Loucy (cell line): ENCODE results near the gene SV2B.

Experiments
- H2AFZ ChIP-seq: fragments of 200-600 bp; sonication (generic); 2 replicates; pipeline ENCODE4 v1.6.0; 2016; ENCODE audit warnings: antibody characterized with exemption, mild to moderate bottlenecking, low read length, moderate library complexity
- H3F3A ChIP-seq: fragments of 200-600 bp; 2 replicates; pipeline ENCODE4 v1.6.0; 2016; ENCODE audit warnings: antibody characterized with exemption, low read depth, mild to moderate bottlenecking
- H3K27me3 ChIP-seq: fragments of 200-600 bp; sonication (generic); 2 replicates; pipeline ENCODE4 v1.6.1; 2014; ENCODE audit warnings: low read length, mild to moderate bottlenecking; ENCODE audit not compliant: insufficient read depth, poor library complexity, severe bottlenecking
- H3K36me3 ChIP-seq: fragments of 200-600 bp; sonication (generic); 2 replicates; pipeline ENCODE4 v1.6.1; 2016; ENCODE audit warnings: low read length; ENCODE audit not compliant: insufficient read depth
- H3K4me1 ChIP-seq: fragments of 200-600 bp; sonication (generic); 2 replicates; pipeline ENCODE4 v1.5.1; 2014; ENCODE audit warnings: low read length, mild to moderate bottlenecking; ENCODE audit not compliant: insufficient read depth, poor library complexity, severe bottlenecking
- H3K4me2 ChIP-seq: fragments of 200-600 bp; sonication (generic); 2 replicates; pipeline ENCODE4 v1.6.0; 2014; ENCODE audit warnings: antibody characterized with exemption, low read length, low read depth, mild to moderate bottlenecking; ENCODE audit not compliant: poor library complexity, severe bottlenecking
- H3K4me3 ChIP-seq: fragments of 200-600 bp; sonication (generic); 2 replicates; pipeline ENCODE4 v1.5.1; 2014; ENCODE audit warnings: low read length, mild to moderate bottlenecking, mixed read lengths; ENCODE audit not compliant: poor library complexity, severe bottlenecking
- H3K79me2 ChIP-seq: fragments of 200-600 bp; sonication (generic); 2 replicates; pipeline ENCODE4 v1.6.1; 2014; ENCODE audit warnings: low read length; ENCODE audit not compliant: insufficient read depth
- H3K9ac ChIP-seq: fragments of 200-600 bp; sonication (generic); 2 replicates; pipeline ENCODE4 v1.6.0; 2014; ENCODE audit warnings: mild to moderate bottlenecking, low read depth, low read length, moderate library complexity; ENCODE audit not compliant: poor library complexity, severe bottlenecking
- H3K9me2 ChIP-seq: fragments of 200-600 bp; sonication (generic); replicated peaks from 2 replicates; pipeline ENCODE4 v1.6.1; 2016; ENCODE audit warnings: low read depth, low read length, mixed read lengths
- H3K9me3 ChIP-seq: fragments of 200-600 bp; sonication (generic); 2 replicates; pipeline ENCODE4 v1.6.1; 2014; ENCODE audit warnings: mild to moderate bottlenecking, antibody characterized with exemption, low read length, low read depth; ENCODE audit not compliant: insufficient read depth
- H4K20me1 ChIP-seq: fragments of 200-600 bp; sonication (generic); 2 replicates; pipeline ENCODE4 v1.6.0; 2014; ENCODE audit warnings: antibody characterized with exemption, low read length, mild to moderate bottlenecking; ENCODE audit not compliant: insufficient read depth, poor library complexity, severe bottlenecking
- CTCF ChIP-seq: fragments of 200-600 bp; sonication (generic); conservative IDR thresholded peaks from 2 replicates; pipeline ENCODE4 v1.5.1; 2014; ENCODE audit warnings: mild to moderate bottlenecking, antibody characterized with exemption, low read length
- EZH2phosphoT487 ChIP-seq: fragments of 200-600 bp; IDR thresholded peaks from 2 replicates; pipeline ENCODE4 v1.6.1; 2018; ENCODE audit warnings: antibody characterized with exemption, mild to moderate bottlenecking, moderate library complexity, borderline replicate concordance

The SV2B gene

GRCh38 chr15:91140601-91141000, 40.5 kb downstream of the SV2B start:
- Histone ChIP-seq H3K4me2 (no peak overlapping the region), H3K9ac (no peak overlapping the region), H3F3A (no peaks in the 10 kb centered on the region), H4K20me1 (no peaks in the 10 kb centered on the region), H2AFZ (no peak overlapping the region), H3K9me3 (no peaks in the 10 kb centered on the region), H3K4me3 (no peak overlapping the region), H3K9me2 (no peaks in the 10 kb centered on the region), H3K27me3 (peaks cover 6% of the 10 kb centered on the region), H3K36me3 (no peaks in the 10 kb centered on the region), H3K79me2 (no peaks in the 10 kb centered on the region), H3K4me1 (no peaks in the 10 kb centered on the region)
- TF ChIP-seq CTCF = no peak
- no peak for TF ChIP-seq EZH2phosphoT487

GRCh38 chr15:91141097-91141496, 41.0 kb downstream of the SV2B start:
- H3F3A ChIP-seq = no peaks in the 10 kb centered on the region
- H3K4me1 ChIP-seq = no peaks in the 10 kb centered on the region
- no peak overlapping the region for H3K9ac ChIP-seq
- no peaks in the 10 kb centered on the region for H3K9me3 ChIP-seq
- no peak overlapping the region for H3K4me2 ChIP-seq
- TF ChIP-seq CTCF = no peak
- TF ChIP-seq EZH2phosphoT487 = no peak
- no peak overlapping the region for H2AFZ ChIP-seq
- H3K36me3 ChIP-seq = no peaks in the 10 kb centered on the region
- H4K20me1 ChIP-seq = no peaks in the 10 kb centered on the region
- H3K27me3 ChIP-seq = peaks cover under 1% of the 10 kb centered on the region
- no peaks in the 10 kb centered on the region for H3K9me2 ChIP-seq
- no peak overlapping the region for H3K4me3 ChIP-seq
- no peaks in the 10 kb centered on the region for H3K79me2 ChIP-seq

- H3K4me3 ChIP-seq = no peak overlapping the region
- no peaks in the 10 kb centered on the region for H3K9me3 ChIP-seq
- no peaks in the 10 kb centered on the region for H3K9me2 ChIP-seq
- H2AFZ ChIP-seq = peak overlapping the region; percentile 13; the same call in 1 of the 2 replicates
- TF ChIP-seq EZH2phosphoT487 (no peak), CTCF (peak; percentile 73)
- no peaks in the 10 kb centered on the region for H3F3A ChIP-seq
- H3K36me3 ChIP-seq = no peaks in the 10 kb centered on the region
- no peak overlapping the region for H3K9ac ChIP-seq
- H3K4me1 ChIP-seq = no peaks in the 10 kb centered on the region
- no peaks in the 10 kb centered on the region for H4K20me1 ChIP-seq
- H3K27me3 ChIP-seq = no peaks in the 10 kb centered on the region
- no peaks in the 10 kb centered on the region for H3K79me2 ChIP-seq
- H3K4me2 ChIP-seq = no peak overlapping the region
These were observed 42.2 kb downstream of the SV2B start for GRCh38 chr15:91142106-91142744.
